Fibroblast of peridontal ligament (primary cell): Measurements from ENCODE around the gene ADAM11.

Experiments used
- DNase-seq: peaks from one replicate; pipeline ENCODE4 v3.0.0-alpha.2; 2010; ENCODE audit errors: extremely low read depth

ADAM11 gene

GRCh38 chr17:44775136-44775837, 16.5 kb downstream of the ADAM11 start:
- peak; percentile 95 for DNase-seq

GRCh38 chr17:44775838-44776621, 17.2 kb downstream of the ADAM11 start:
- no peak for DNase-seq

GRCh38 chr17:44776628-44777393, 18.0 kb downstream of the ADAM11 start:
- DNase-seq: no peak

- DNase-seq: no peak
These were observed 18.9 kb downstream of the ADAM11 start for GRCh38 chr17:44777394-44778348.

DNA sequence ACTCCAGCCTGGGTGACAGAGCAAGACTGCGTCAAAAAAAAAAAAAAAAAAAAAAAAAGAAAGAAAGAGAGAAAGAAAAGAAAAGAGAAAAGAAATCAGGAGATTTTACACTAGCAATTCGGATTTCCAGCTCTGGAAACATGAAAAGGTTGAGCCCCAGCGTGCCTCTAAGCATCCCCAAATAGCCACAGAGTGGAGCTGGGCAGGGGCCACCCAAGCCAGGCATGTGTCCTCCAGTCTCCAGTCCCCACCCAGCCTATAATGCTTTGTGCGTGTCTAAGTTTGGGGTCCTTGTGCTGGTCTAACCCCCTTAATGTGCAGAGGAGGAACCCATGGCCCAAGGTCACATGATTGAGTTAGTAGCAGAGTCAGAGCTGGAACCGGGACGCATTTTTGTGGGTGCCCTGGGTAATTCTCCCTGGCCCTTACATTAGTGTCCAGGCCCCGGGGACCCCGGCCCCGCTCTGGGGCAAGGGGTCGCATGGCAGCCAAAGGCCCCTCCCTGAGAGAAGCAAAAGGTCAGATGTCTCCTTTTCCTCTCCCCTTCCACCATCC, 19.9 kb downstream of the ADAM11 start:
- no peak for DNase-seq

DNA sequence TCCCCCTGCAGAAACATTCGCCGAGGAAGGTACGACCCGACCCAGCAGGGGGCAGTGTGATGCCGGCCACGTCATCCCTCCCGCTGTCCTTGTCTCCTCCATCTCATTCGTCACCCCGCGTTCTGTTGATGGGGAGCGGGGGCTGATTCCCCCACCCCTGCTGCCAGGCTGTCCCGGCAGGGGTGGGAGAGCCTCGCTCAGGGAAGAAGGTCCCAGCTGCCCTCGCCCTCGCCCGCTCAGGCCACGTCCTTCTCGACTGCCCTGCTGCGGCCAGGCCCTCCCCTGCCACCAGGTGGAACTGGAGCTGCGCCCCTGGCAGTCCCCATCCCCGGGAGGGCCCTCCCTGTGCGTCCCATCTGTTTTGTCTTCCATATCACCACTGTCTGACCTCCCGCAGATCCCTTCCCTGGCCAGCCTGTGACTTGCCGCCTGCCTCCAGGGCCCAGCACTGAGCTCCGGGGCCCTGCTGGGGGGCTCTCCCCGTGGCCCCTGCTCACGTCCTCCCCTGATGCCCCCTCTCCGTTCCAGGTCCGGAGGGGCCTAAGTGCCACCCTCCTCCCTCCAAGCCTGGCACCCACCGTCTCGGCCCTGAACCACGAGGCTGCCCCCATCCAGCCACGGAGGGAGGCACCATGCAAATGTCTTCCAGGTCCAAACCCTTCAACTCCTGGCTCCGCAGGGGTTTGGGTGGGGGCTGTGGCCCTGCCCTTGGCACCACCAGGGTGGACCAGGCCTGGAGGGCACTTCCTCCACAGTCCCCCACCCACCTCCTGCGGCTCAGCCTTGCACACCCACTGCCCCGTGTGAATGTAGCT, 20.6 kb downstream of the ADAM11 start:
- DNase-seq: peak; percentile 75

GRCh38 chr17:44780161-44780560, 21.4 kb downstream of the ADAM11 start:
- DNase-seq: no peak

GRCh38 chr17:44780845-44781480, 22.2 kb downstream of the ADAM11 start:
- no peak for DNase-seq

GRCh38 chr17:44781551-44782325, 22.9 kb downstream of the ADAM11 start:
- DNase-seq: no peak

- DNase-seq: no peak
These were observed 23.6 kb downstream of the ADAM11 start for GRCh38 chr17:44782326-44782850.

GRCh38 chr17:44785921-44786320, 27.1 kb downstream of the ADAM11 start:
- DNase-seq: no peak

- no peak for DNase-seq
These were observed 27.8 kb downstream of the ADAM11 start for GRCh38 chr17:44786551-44787081.

- no peak for DNase-seq
These were observed 28.6 kb downstream of the ADAM11 start for GRCh38 chr17:44787271-44787940.

DNA sequence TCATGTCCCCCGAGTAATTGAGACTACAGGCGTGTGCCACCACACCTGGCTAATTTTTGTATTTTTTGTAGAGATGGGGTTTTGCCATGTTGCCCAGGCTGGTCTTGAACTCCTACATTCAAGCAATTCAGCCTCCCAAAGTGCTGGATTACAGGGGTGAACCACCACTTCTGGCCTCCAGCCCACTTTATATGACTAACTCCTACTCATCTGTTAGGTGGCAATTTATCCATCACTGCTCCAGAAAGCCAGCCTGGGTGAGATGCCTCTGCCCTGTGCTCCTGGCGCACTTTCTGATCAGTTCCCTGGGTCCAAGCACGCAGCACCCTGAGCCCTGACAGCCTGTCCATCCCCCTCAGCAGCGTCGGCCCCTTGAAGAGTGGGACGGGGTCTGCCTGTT, 29.4 kb downstream of the ADAM11 start:
- DNase-seq: no peak

GRCh38 chr17:44792276-44792675, 33.5 kb downstream of the ADAM11 start:
- DNase-seq: peak; percentile 42

GRCh38 chr17:44793885-44794842, 35.4 kb downstream of the ADAM11 start:
- peak; percentile 44 for DNase-seq
